Trophoblast cell (in vitro differentiated cells and primary cell): ENCODE data around the gene ZNF474.
A peak's percentile ranks its signal among the peaks of the same experiment; 100 is the strongest.

Source experiments
- DNase-seq, 2 donors: peaks; one replicate each; pipeline ENCODE4 v3.0.0-alpha.2; 2016
- H2AFZ ChIP-seq: 2 replicates; pipeline ENCODE4 v1.6.1; 2013; ENCODE audit warnings: low read length, moderate library complexity, mild to moderate bottlenecking; ENCODE audit not compliant: insufficient read depth, poor library complexity
- H2AK5ac ChIP-seq: 2 replicates; pipeline ENCODE4 v1.6.1; 2013; ENCODE audit warnings: mild to moderate bottlenecking, low read length
- H2BK120ac ChIP-seq: 2 replicates; pipeline ENCODE4 v1.6.1; 2013; ENCODE audit warnings: low read length, mild to moderate bottlenecking, moderate library complexity; ENCODE audit not compliant: insufficient read depth, poor library complexity
- H2BK12ac ChIP-seq: 2 replicates; pipeline ENCODE4 v1.6.1; 2013; ENCODE audit warnings: mild to moderate bottlenecking, low read length, moderate library complexity
- H2BK5ac ChIP-seq: 2 replicates; pipeline ENCODE4 v1.6.1; 2013; ENCODE audit warnings: low read length, low read depth, moderate library complexity, mild to moderate bottlenecking; ENCODE audit not compliant: poor library complexity
- H3K14ac ChIP-seq: 2 replicates; pipeline ENCODE4 v1.6.1; 2013; ENCODE audit warnings: mild to moderate bottlenecking, low read length
- H3K18ac ChIP-seq: 2 replicates; pipeline ENCODE4 v1.6.1; 2013; ENCODE audit warnings: mild to moderate bottlenecking, low read length
- H3K23ac ChIP-seq: 2 replicates; pipeline ENCODE4 v1.6.1; 2013; ENCODE audit warnings: low read length
- H3K27ac ChIP-seq: 2 replicates; pipeline ENCODE4 v1.5.1; 2013; ENCODE audit warnings: low read depth, mild to moderate bottlenecking, inconsistent platforms, low read length, moderate library complexity
- H3K27me3 ChIP-seq: 2 replicates; pipeline ENCODE4 v1.6.1; 2013; ENCODE audit warnings: inconsistent platforms, mild to moderate bottlenecking, low read length, moderate library complexity; ENCODE audit not compliant: insufficient read depth
- H3K36me3 ChIP-seq, 2 experiments: 1 replicate in 1 of 2; 2 replicates in 1 of 2; pipeline ENCODE4 v1.6.1; 2013; ENCODE audit warnings: low read length in 2 of 2, mild to moderate bottlenecking in 2 of 2, moderate library complexity in 1 of 2; ENCODE audit not compliant: insufficient read depth in 2 of 2, control insufficient read depth in 1 of 2
- H3K4ac ChIP-seq: 2 replicates; pipeline ENCODE4 v1.6.1; 2013; ENCODE audit warnings: low read depth, mild to moderate bottlenecking, low read length, moderate library complexity
- H3K4me1 ChIP-seq, 2 experiments: 1 replicate in 1 of 2; 2 replicates in 1 of 2; pipeline ENCODE4 v1.6.1; 2013; ENCODE audit warnings: low read length in 2 of 2, mild to moderate bottlenecking in 2 of 2, moderate library complexity in 1 of 2; ENCODE audit not compliant: insufficient read depth in 2 of 2, control insufficient read depth in 1 of 2
- H3K4me2 ChIP-seq: 2 replicates; pipeline ENCODE4 v1.6.1; 2013; ENCODE audit warnings: inconsistent platforms, mild to moderate bottlenecking, low read length, moderate library complexity
- H3K4me3 ChIP-seq: 2 replicates; pipeline ENCODE4 v1.5.1; 2013; ENCODE audit warnings: mild to moderate bottlenecking, low read depth, low read length, inconsistent platforms
- H3K79me1 ChIP-seq: one replicate; pipeline ENCODE4 v1.6.1; 2013; ENCODE audit warnings: low read length
- H3K79me2 ChIP-seq: 2 replicates; pipeline ENCODE4 v1.6.1; 2013; ENCODE audit warnings: low read length, mild to moderate bottlenecking; ENCODE audit not compliant: control insufficient read depth, insufficient read depth, poor library complexity
- H3K9ac ChIP-seq: 2 replicates; pipeline ENCODE4 v1.6.1; 2013; ENCODE audit warnings: mild to moderate bottlenecking, low read length
- H3K9me3 ChIP-seq: 2 replicates; pipeline ENCODE4 v1.6.1; 2013; ENCODE audit warnings: low read depth, mild to moderate bottlenecking, control low read depth, inconsistent platforms, low read length; ENCODE audit not compliant: insufficient read depth
- H4K12ac ChIP-seq: 2 replicates; pipeline ENCODE4 v1.6.1; 2013; ENCODE audit warnings: low read depth, mild to moderate bottlenecking, low read length, moderate library complexity
- H4K8ac ChIP-seq: 2 replicates; pipeline ENCODE4 v1.6.1; 2013; ENCODE audit warnings: low read depth, mild to moderate bottlenecking, low read length, moderate library complexity
- H4K91ac ChIP-seq: one replicate; pipeline ENCODE4 v1.6.1; 2013; ENCODE audit warnings: low read depth, mild to moderate bottlenecking, low read length, moderate library complexity
- WGBS: extraction: QIAGEN DNeasy Blood & Tissue Kit; methylation state at CpG from one replicate; pipeline ENCODE4 v1.1.7; 2013; ENCODE audit warnings: missing lambda C conversion rate; ENCODE audit not compliant: insufficient read length, insufficient coverage; ENCODE audit errors: extremely low coverage; 5-methylcytosine and 5-hydroxymethylcytosine counted together

ZNF474 gene

DNA sequence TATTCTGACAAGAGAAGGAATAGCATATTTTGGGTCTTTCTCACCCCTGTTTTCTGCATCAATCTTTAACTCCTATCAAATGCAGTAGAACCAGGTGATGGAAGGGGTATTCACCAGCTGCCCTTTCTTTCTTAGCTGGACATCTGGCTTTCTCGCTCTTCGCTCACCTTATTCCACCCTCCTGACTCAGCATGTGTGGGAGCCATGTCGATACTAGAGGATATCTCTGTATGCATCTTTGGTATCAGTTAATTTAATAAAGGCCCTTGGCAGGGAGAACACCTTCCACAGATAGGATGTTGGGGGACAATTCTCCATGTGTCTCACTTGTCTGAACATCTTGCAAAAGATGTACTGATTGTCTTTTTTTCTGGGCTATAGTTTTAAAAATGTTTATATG, 71.5 kb downstream of the ZNF474 start:
- Histone ChIP-seq H3K79me1 (peaks cover 9% of the 10 kb centered on the region), H3K27me3 (no peaks in the 10 kb centered on the region), H2BK12ac (no peak overlapping the region), H3K4me3 (no peak overlapping the region), H3K18ac (no peak overlapping the region), H2BK120ac (peak overlapping the region; percentile 47), H3K79me2 (no peaks in the 10 kb centered on the region), H3K9ac (no peak overlapping the region), H3K4ac (no peak overlapping the region), H3K9me3 (no peaks in the 10 kb centered on the region), H3K23ac (no peak overlapping the region), H2AFZ (no peak overlapping the region), H4K8ac (no peak overlapping the region), H2AK5ac (no peak overlapping the region), H3K36me3 (no peaks in the 10 kb centered on the region), H4K91ac (peak overlapping the region; percentile 29), H3K4me1 (peaks cover 3 to 8% of the 10 kb centered on the region in 2 experiments), H3K14ac (no peak overlapping the region), H2BK5ac (peak overlapping the region; percentile 10), H4K12ac (no peak overlapping the region), H3K27ac (peak overlapping the region; percentile 44), H3K4me2 (no peak overlapping the region)
- WGBS, result no CpG with 5 or more reads among the region's 3 CpGs
- no peak for DNase-seq

DNA sequence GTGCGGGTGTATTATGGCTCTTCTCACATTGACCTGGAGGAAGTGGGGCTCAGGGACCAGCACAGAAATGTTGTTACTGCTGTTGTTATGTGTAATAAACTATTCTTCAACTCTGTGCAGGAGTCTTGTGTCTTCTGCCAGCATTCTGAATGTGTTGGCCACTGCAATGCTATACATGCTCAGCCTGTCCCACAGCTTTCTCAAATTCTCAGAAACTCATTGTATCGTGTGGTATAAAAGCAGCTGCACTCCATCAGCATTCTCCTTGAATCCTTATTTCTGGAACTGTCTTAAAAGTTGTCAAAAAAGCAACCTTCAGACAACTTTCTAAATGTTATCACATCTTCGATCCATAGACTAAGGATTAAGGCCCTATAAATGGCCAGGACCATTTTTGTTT, 72.0 kb downstream of the ZNF474 start:
- peak overlapping the region; percentile 65 for H4K91ac ChIP-seq
- no CpG with 5 or more reads among the region's 3 CpGs for WGBS

DNA sequence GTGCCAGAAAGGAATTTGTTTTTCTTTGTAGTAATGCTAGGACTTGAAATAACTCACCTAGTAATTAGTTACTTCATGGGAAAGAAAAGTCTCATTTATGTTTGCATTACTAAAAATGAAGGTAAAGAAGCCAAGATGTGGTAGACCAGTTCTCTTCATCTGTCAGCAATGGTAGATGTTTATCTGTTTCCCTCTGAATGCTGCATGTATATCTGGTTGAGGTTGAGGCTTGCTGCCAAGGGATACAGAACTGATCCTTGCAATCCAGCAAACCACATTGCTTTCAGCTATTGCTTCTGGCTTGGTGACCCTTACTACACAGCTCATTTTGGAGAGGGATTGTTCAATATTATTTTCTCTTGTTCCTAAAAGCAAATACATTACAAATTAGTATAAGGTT, 73.6 kb downstream of the ZNF474 start:
- Histone ChIP-seq H2AK5ac (no peak overlapping the region), H3K4me1 (peaks cover 1 to 4% of the 10 kb centered on the region in 2 experiments), H4K12ac (no peak overlapping the region), H4K8ac (no peak overlapping the region), H3K27me3 (no peaks in the 10 kb centered on the region), H2AFZ (no peak overlapping the region), H3K23ac (no peak overlapping the region), H3K14ac (no peak overlapping the region), H3K9me3 (no peaks in the 10 kb centered on the region), H2BK12ac (no peak overlapping the region), H2BK120ac (no peak overlapping the region), H3K9ac (no peak overlapping the region), H3K36me3 (no peaks in the 10 kb centered on the region), H3K79me1 (peaks cover 6% of the 10 kb centered on the region), H3K79me2 (no peaks in the 10 kb centered on the region), H3K4ac (no peak overlapping the region), H3K18ac (no peak overlapping the region), H3K4me3 (no peak overlapping the region), H4K91ac (no peak overlapping the region), H3K27ac (no peak overlapping the region), H3K4me2 (no peak overlapping the region), H2BK5ac (no peak overlapping the region)
- DNase-seq, result no peak

More for the DNA sequence above, 72.0 kb downstream of the ZNF474 start:
- Histone ChIP-seq H3K9me3 (no peaks in the 10 kb centered on the region), H3K79me1 (peaks cover 9% of the 10 kb centered on the region), H3K9ac (no peak overlapping the region), H3K36me3 (no peaks in the 10 kb centered on the region), H2AFZ (no peak overlapping the region), H2BK5ac (peak overlapping the region; percentile 44), H3K18ac (no peak overlapping the region), H3K4me3 (no peak overlapping the region), H2AK5ac (no peak overlapping the region), H3K4ac (no peak overlapping the region), H2BK12ac (peak overlapping the region; percentile 61), H3K23ac (no peak overlapping the region), H3K4me2 (no peak overlapping the region), H3K27ac (peak overlapping the region; percentile 44), H4K8ac (no peak overlapping the region), H3K14ac (no peak overlapping the region), H3K4me1 (peaks cover 3 to 8% of the 10 kb centered on the region in 2 experiments), H2BK120ac (peak overlapping the region; percentile 1), H3K27me3 (no peaks in the 10 kb centered on the region), H4K12ac (no peak overlapping the region), H3K79me2 (no peaks in the 10 kb centered on the region)
- no peak for DNase-seq
